KOPT-K1 (cell line): ENCODE measurements around the gene MXI1.
"Not testable (repeated sequence)": the region's sequence is repeated elsewhere in the genome, so short reads cannot be mapped to it uniquely, and the experiment has no call there.

Experiments
- H3K27ac ChIP-seq: fragments of 200-600 bp; sonication (generic); 2 replicates; pipeline ENCODE4 v1.5.1; 2016; ENCODE audit warnings: antibody characterized with exemption, mild to moderate bottlenecking, low read depth, low read length; ENCODE audit not compliant: poor library complexity, severe bottlenecking
- H3K36me3 ChIP-seq: fragments of 200-600 bp; sonication (generic); 2 replicates; pipeline ENCODE4 v1.5.1; 2017; ENCODE audit warnings: antibody characterized with exemption, mild to moderate bottlenecking, low read length, moderate library complexity; ENCODE audit not compliant: insufficient read depth
- H3K9me3 ChIP-seq: fragments of 200-600 bp; sonication (generic); 2 replicates; pipeline ENCODE4 v1.5.1; 2017; ENCODE audit warnings: antibody characterized with exemption, low read length, mild to moderate bottlenecking; ENCODE audit not compliant: insufficient read depth, poor library complexity, severe bottlenecking

Gene MXI1

GRCh38 chr10:110317866-110318850, 110.8 kb downstream of the MXI1 start:
- no peak overlapping the region for H3K27ac ChIP-seq
- no peaks in the 10 kb centered on the region for H3K36me3 ChIP-seq

GRCh38 chr10:110321869-110322620, 114.6 kb downstream of the MXI1 start:
- Histone ChIP-seq H3K36me3 (no peaks in the 10 kb centered on the region), H3K27ac (no peak overlapping the region), H3K9me3 (peaks cover 5% of the 10 kb centered on the region)

More at GRCh38 chr10:110317866-110318850, 110.8 kb downstream of the MXI1 start:
- H3K9me3 ChIP-seq = peaks cover 5% of the 10 kb centered on the region

- H3K27ac ChIP-seq = no peak overlapping the region
- H3K36me3 ChIP-seq = no peaks in the 10 kb centered on the region
- H3K9me3 ChIP-seq = peaks cover 5% of the 10 kb centered on the region
Observed at GRCh38 chr10:110323503-110323902, 116.1 kb downstream of the MXI1 start.

- Histone ChIP-seq H3K27ac (no peak overlapping the region), H3K36me3 (no peaks in the 10 kb centered on the region), H3K9me3 (peaks cover 5% of the 10 kb centered on the region)
Observed at GRCh38 chr10:110324201-110324804, 116.9 kb downstream of the MXI1 start.

- peaks cover 10% of the 10 kb centered on the region for H3K9me3 ChIP-seq
- no peak overlapping the region for H3K27ac ChIP-seq
- no peaks in the 10 kb centered on the region for H3K36me3 ChIP-seq
Observed at GRCh38 chr10:110324805-110325280, 117.4 kb downstream of the MXI1 start.

GRCh38 chr10:110326351-110327032, 119.1 kb downstream of the MXI1 start:
- Histone ChIP-seq H3K36me3 (no peaks in the 10 kb centered on the region), H3K9me3 (peaks cover 20% of the 10 kb centered on the region), H3K27ac (no peak overlapping the region)

- H3K27ac ChIP-seq = no peak overlapping the region
- no peaks in the 10 kb centered on the region for H3K36me3 ChIP-seq
- H3K9me3 ChIP-seq = peaks cover 20% of the 10 kb centered on the region
Observed at GRCh38 chr10:110327262-110327914, 120.0 kb downstream of the MXI1 start.

- Histone ChIP-seq H3K36me3 (no peaks in the 10 kb centered on the region), H3K9me3 (peaks cover 20% of the 10 kb centered on the region), H3K27ac (no peak overlapping the region)
Observed at GRCh38 chr10:110330675-110331074, 123.3 kb downstream of the MXI1 start.

- H3K9me3 ChIP-seq = peaks cover 20% of the 10 kb centered on the region
- not testable (repeated sequence) for H3K36me3 ChIP-seq, H3K27ac ChIP-seq
Observed at GRCh38 chr10:110331226-110331795, 123.9 kb downstream of the MXI1 start.

GRCh38 chr10:110334061-110334656, 126.8 kb downstream of the MXI1 start:
- peaks cover 20% of the 10 kb centered on the region for H3K9me3 ChIP-seq
- no peaks in the 10 kb centered on the region for H3K36me3 ChIP-seq
- no peak overlapping the region for H3K27ac ChIP-seq

- Histone ChIP-seq H3K27ac (no peak overlapping the region), H3K9me3 (peaks cover 8% of the 10 kb centered on the region), H3K36me3 (no peaks in the 10 kb centered on the region)
Observed at GRCh38 chr10:110335314-110336064, 128.1 kb downstream of the MXI1 start.

- H3K27ac ChIP-seq = no peak overlapping the region
- H3K9me3 ChIP-seq = peaks cover 1% of the 10 kb centered on the region
- no peaks in the 10 kb centered on the region for H3K36me3 ChIP-seq
Observed at GRCh38 chr10:110336111-110336721, 128.8 kb downstream of the MXI1 start.
